ENCODE data around the gene NFX1.

DNA sequence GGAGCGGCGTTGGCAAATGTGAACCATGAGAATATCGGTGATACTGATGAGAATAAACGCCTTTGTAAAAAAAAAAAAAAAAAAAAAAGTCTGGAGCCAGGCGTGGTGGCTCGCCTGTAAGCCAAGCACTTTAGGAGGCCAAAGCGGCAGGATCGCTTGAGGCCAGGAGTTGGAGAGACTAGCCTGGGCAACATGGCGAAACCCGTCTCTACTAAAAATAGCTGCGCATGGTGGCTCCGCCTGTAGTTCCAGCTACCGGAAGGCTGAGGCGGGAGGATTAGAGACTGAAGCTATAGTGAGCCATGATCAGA lies 425 bp upstream of the NFX1 start:
- no peak for TF ChIP-seq POLR2A (IDR thresholded peaks at IDR 0.05)
- TF ChIP-seq, protein P1, sequence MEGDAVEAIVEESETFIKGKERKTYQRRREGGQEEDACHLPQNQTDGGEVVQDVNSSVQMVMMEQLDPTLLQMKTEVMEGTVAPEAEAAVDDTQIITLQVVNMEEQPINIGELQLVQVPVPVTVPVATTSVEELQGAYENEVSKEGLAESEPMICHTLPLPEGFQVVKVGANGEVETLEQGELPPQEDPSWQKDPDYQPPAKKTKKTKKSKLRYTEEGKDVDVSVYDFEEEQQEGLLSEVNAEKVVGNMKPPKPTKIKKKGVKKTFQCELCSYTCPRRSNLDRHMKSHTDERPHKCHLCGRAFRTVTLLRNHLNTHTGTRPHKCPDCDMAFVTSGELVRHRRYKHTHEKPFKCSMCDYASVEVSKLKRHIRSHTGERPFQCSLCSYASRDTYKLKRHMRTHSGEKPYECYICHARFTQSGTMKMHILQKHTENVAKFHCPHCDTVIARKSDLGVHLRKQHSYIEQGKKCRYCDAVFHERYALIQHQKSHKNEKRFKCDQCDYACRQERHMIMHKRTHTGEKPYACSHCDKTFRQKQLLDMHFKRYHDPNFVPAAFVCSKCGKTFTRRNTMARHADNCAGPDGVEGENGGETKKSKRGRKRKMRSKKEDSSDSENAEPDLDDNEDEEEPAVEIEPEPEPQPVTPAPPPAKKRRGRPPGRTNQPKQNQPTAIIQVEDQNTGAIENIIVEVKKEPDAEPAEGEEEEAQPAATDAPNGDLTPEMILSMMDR (IDR thresholded peaks at IDR 0.05) = no peak
- TF ChIP-seq POLR2AphosphoS5 (IDR thresholded peaks at IDR 0.05) = no peak

Measured in transverse colon (tissue), 4 donors.